ENCODE measurements around the gene TTC4.

GRCh38 chr1:54708385-54708784 is 7.3 kb upstream of the TTC4 start:
- TF ChIP-seq CTCF (IDR thresholded peaks at IDR 0.05; ENCODE audit: poor library complexity) (no peak), EZH2phosphoT487 (IDR thresholded peaks at IDR 0.05; ENCODE audit: low read depth, severe bottlenecking, unreplicated experiment) (no peak), EZH2 (IDR thresholded peaks at IDR 0.05; ENCODE audit: borderline replicate concordance) (no peak)

All from hepatocyte (in vitro differentiated cells).